ENCODE results near the gene CHCHD1. TPM values are rescaled to one million over a fixed set of nuclear protein-coding genes. Genes with fewer than 3 reads are reported as not detected.

The CHCHD1 gene
- total and polyA plus RNA-seq, 2 experiments from 2014 or later, result 40.6 to 187 TPM

DNA sequence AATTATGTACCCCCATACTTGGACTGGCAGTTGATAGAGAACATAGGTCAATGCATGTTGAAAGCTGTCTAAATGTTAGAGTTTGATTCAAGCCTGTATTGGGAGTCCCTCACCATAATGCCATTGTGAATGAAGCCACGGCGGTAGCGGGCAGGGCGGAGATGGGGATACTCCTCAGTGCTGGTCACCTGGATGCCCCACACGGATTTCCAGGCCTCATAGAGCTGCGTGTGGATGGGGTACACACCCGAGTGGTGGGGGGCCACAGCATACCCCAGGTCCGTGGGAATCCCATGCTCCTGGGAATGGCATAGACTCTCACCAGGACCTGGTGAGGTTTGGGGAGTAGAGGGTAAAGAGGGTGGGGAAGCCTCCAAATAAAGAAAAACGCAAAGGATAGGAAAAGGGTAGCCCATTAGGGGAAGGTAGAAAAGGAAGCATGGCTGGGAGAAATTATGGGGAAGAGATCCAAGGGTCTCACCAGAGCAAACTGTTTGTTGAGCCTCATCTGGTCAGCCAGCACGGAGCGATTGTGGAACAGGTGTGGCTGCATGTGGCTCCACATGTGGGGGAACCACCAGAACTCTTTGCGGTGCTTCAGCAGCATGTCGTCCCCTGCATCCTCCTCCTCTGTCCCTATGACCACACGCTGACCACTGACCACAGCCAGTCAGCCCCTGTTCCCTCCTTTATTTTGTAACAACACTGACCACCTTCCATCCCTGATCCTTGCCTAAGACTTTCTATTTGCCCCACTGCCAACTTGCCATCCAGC, 24.5 kb downstream of the CHCHD1 start:
- Histone ChIP-seq H3K27me3 (ENCODE audit: insufficient read depth) (no peaks in the 10 kb centered on the region), H4K20me1 (replicated peaks; ENCODE audit: insufficient read depth) (0 out of 2 replicates have a peak, but pooled peaks cover 3% of the 10 kb centered on the region), H3K4me2 (no peak overlapping the region), H3F3A (replicated peaks; ENCODE audit: low read depth) (no peaks in the 10 kb centered on the region), H3K9me2 (ENCODE audit: insufficient read depth) (no peaks in the 10 kb centered on the region), H3K27ac (ENCODE audit: low read depth) (no peak overlapping the region), H3K79me2 (replicated peaks; ENCODE audit: insufficient read depth) (no peaks in the 10 kb centered on the region), H3K4me1 (ENCODE audit: insufficient read depth) (peaks cover 7% of the 10 kb centered on the region), H2AFZ (no peak overlapping the region), H3K36me3 (ENCODE audit: insufficient read depth) (peaks cover 3% of the 10 kb centered on the region; the same call in 1 of the 2 replicates), H3K4me3 (no peak overlapping the region)
- Mint-ChIP-seq H3K4me3 (no peak overlapping the region), H3K9me3 (no peaks in the 10 kb centered on the region), H3K27ac (no peak overlapping the region), H3K27me3 (ENCODE audit: insufficient read depth, low read depth, poor library complexity) (peaks cover 7% of the 10 kb centered on the region), H3K4me1 (peaks cover 4% of the 10 kb centered on the region), H3K36me3 (ENCODE audit: low read depth) (peaks cover 53% of the 10 kb centered on the region)
- TF ChIP-seq POLR2AphosphoS5 (IDR thresholded peaks at IDR 0.05; ENCODE audit: low read depth) (no peak), STAT1 (IDR thresholded peaks at IDR 0.05; ENCODE audit: unreplicated experiment) (no peak), ZNF331 (CRISPR knock-in tag; IDR thresholded peaks at IDR 0.05; ENCODE audit: low read depth) (no peak), JUNB (IDR thresholded peaks at IDR 0.05; ENCODE audit: unreplicated experiment) (no peak), EZH2phosphoT487 (IDR thresholded peaks at IDR 0.05; ENCODE audit: unreplicated experiment) (no peak), ZNF114 (CRISPR knock-in tag; IDR thresholded peaks at IDR 0.05) (no peak), NANOG (IDR thresholded peaks at IDR 0.05; ENCODE audit: borderline replicate concordance) (no peak), CREB1 (CRISPR knock-in tag; IDR thresholded peaks at IDR 0.05; ENCODE audit: low read depth) (no peak), EZH2 (IDR thresholded peaks at IDR 0.05; ENCODE audit: low read depth, unreplicated experiment) (no peak)
- TF ChIP-seq, protein P1, sequence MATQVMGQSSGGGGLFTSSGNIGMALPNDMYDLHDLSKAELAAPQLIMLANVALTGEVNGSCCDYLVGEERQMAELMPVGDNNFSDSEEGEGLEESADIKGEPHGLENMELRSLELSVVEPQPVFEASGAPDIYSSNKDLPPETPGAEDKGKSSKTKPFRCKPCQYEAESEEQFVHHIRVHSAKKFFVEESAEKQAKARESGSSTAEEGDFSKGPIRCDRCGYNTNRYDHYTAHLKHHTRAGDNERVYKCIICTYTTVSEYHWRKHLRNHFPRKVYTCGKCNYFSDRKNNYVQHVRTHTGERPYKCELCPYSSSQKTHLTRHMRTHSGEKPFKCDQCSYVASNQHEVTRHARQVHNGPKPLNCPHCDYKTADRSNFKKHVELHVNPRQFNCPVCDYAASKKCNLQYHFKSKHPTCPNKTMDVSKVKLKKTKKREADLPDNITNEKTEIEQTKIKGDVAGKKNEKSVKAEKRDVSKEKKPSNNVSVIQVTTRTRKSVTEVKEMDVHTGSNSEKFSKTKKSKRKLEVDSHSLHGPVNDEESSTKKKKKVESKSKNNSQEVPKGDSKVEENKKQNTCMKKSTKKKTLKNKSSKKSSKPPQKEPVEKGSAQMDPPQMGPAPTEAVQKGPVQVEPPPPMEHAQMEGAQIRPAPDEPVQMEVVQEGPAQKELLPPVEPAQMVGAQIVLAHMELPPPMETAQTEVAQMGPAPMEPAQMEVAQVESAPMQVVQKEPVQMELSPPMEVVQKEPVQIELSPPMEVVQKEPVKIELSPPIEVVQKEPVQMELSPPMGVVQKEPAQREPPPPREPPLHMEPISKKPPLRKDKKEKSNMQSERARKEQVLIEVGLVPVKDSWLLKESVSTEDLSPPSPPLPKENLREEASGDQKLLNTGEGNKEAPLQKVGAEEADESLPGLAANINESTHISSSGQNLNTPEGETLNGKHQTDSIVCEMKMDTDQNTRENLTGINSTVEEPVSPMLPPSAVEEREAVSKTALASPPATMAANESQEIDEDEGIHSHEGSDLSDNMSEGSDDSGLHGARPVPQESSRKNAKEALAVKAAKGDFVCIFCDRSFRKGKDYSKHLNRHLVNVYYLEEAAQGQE (IDR thresholded peaks at IDR 0.05; ENCODE audit: unreplicated experiment), result no peak
- TF ChIP-seq, protein P2, sequence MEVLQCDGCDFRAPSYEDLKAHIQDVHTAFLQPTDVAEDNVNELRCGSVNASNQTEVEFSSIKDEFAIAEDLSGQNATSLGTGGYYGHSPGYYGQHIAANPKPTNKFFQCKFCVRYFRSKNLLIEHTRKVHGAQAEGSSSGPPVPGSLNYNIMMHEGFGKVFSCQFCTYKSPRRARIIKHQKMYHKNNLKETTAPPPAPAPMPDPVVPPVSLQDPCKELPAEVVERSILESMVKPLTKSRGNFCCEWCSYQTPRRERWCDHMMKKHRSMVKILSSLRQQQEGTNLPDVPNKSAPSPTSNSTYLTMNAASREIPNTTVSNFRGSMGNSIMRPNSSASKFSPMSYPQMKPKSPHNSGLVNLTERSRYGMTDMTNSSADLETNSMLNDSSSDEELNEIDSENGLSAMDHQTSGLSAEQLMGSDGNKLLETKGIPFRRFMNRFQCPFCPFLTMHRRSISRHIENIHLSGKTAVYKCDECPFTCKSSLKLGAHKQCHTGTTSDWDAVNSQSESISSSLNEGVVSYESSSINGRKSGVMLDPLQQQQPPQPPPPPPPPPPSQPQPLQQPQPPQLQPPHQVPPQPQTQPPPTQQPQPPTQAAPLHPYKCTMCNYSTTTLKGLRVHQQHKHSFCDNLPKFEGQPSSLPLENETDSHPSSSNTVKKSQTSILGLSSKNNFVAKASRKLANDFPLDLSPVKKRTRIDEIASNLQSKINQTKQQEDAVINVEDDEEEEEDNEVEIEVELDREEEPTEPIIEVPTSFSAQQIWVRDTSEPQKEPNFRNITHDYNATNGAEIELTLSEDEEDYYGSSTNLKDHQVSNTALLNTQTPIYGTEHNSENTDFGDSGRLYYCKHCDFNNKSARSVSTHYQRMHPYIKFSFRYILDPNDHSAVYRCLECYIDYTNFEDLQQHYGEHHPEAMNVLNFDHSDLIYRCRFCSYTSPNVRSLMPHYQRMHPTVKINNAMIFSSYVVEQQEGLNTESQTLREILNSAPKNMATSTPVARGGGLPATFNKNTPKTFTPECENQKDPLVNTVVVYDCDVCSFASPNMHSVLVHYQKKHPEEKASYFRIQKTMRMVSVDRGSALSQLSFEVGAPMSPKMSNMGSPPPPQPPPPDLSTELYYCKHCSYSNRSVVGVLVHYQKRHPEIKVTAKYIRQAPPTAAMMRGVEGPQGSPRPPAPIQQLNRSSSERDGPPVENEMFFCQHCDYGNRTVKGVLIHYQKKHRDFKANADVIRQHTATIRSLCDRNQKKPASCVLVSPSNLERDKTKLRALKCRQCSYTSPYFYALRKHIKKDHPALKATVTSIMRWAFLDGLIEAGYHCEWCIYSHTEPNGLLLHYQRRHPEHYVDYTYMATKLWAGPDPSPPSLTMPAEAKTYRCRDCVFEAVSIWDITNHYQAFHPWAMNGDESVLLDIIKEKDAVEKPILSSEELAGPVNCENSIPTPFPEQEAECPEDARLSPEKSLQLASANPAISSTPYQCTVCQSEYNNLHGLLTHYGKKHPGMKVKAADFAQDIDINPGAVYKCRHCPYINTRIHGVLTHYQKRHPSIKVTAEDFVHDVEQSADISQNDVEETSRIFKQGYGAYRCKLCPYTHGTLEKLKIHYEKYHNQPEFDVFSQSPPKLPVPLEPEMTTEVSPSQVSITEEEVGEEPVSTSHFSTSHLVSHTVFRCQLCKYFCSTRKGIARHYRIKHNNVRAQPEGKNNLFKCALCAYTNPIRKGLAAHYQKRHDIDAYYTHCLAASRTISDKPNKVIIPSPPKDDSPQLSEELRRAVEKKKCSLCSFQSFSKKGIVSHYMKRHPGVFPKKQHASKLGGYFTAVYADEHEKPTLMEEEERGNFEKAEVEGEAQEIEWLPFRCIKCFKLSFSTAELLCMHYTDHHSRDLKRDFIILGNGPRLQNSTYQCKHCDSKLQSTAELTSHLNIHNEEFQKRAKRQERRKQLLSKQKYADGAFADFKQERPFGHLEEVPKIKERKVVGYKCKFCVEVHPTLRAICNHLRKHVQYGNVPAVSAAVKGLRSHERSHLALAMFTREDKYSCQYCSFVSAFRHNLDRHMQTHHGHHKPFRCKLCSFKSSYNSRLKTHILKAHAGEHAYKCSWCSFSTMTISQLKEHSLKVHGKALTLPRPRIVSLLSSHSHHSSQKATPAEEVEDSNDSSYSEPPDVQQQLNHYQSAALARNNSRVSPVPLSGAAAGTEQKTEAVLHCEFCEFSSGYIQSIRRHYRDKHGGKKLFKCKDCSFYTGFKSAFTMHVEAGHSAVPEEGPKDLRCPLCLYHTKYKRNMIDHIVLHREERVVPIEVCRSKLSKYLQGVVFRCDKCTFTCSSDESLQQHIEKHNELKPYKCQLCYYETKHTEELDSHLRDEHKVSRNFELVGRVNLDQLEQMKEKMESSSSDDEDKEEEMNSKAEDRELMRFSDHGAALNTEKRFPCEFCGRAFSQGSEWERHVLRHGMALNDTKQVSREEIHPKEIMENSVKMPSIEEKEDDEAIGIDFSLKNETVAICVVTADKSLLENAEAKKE (CRISPR knock-in tag; IDR thresholded peaks at IDR 0.05), result no peak
- TF ChIP-seq, protein P3, sequence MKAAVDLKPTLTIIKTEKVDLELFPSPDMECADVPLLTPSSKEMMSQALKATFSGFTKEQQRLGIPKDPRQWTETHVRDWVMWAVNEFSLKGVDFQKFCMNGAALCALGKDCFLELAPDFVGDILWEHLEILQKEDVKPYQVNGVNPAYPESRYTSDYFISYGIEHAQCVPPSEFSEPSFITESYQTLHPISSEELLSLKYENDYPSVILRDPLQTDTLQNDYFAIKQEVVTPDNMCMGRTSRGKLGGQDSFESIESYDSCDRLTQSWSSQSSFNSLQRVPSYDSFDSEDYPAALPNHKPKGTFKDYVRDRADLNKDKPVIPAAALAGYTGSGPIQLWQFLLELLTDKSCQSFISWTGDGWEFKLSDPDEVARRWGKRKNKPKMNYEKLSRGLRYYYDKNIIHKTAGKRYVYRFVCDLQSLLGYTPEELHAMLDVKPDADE (IDR thresholded peaks at IDR 0.05), result no peak
- TF ChIP-seq, protein P4, sequence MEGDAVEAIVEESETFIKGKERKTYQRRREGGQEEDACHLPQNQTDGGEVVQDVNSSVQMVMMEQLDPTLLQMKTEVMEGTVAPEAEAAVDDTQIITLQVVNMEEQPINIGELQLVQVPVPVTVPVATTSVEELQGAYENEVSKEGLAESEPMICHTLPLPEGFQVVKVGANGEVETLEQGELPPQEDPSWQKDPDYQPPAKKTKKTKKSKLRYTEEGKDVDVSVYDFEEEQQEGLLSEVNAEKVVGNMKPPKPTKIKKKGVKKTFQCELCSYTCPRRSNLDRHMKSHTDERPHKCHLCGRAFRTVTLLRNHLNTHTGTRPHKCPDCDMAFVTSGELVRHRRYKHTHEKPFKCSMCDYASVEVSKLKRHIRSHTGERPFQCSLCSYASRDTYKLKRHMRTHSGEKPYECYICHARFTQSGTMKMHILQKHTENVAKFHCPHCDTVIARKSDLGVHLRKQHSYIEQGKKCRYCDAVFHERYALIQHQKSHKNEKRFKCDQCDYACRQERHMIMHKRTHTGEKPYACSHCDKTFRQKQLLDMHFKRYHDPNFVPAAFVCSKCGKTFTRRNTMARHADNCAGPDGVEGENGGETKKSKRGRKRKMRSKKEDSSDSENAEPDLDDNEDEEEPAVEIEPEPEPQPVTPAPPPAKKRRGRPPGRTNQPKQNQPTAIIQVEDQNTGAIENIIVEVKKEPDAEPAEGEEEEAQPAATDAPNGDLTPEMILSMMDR (conservative IDR thresholded peaks at IDR 0.05; ENCODE audit: low read depth in 2 of 2), result no peak
- no peak for ATAC-seq
- no peak for DNase-seq (ENCODE audit: low spot score)
